HFF-Myc (cell line): Measurements from ENCODE around the gene HSPB1.

Source experiments
- DNase-seq: peaks from one replicate; pipeline ENCODE4 v3.0.0-alpha.2; 2011; ENCODE audit warnings: low read depth; ENCODE audit errors: extremely low read depth
- H3K4me3 ChIP-seq: replicated peaks from 2 replicates; pipeline ENCODE4 v1.5.1; 2011; ENCODE audit warnings: low read depth, mild to moderate bottlenecking, control low read depth, low read length
- TF ChIP-seq, protein P1 (sequence below): IDR thresholded peaks from 2 replicates; pipeline ENCODE4 v1.5.1; 2012; ENCODE audit warnings: mild to moderate bottlenecking, low read depth, low read length, control low read depth; ENCODE audit errors: missing control alignments

Gene HSPB1

DNA sequence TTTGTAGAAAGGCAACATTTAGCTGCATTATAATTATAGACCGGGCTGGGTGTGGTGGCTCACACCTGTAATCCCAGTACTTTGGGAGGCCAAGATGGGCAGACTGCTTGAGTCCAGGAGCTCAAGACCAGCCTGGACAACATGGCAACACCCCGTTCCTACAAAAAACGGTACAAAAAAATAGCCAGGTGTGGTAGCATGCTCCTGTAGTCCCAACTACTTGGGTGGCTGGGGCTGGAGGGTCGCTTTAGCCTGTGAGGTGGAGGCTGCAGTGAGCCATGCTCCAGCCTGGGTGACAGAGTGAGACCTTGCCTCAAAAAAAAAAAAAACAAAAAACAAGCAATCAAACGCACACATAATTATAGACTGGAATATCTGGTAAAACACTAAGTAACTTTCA, 51.3 kb downstream of the HSPB1 start:
- DNase-seq, result no peak
- TF ChIP-seq, protein P1, sequence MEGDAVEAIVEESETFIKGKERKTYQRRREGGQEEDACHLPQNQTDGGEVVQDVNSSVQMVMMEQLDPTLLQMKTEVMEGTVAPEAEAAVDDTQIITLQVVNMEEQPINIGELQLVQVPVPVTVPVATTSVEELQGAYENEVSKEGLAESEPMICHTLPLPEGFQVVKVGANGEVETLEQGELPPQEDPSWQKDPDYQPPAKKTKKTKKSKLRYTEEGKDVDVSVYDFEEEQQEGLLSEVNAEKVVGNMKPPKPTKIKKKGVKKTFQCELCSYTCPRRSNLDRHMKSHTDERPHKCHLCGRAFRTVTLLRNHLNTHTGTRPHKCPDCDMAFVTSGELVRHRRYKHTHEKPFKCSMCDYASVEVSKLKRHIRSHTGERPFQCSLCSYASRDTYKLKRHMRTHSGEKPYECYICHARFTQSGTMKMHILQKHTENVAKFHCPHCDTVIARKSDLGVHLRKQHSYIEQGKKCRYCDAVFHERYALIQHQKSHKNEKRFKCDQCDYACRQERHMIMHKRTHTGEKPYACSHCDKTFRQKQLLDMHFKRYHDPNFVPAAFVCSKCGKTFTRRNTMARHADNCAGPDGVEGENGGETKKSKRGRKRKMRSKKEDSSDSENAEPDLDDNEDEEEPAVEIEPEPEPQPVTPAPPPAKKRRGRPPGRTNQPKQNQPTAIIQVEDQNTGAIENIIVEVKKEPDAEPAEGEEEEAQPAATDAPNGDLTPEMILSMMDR, result no peak
- H3K4me3 ChIP-seq, result no peak overlapping the region
